Measurements from ENCODE around the gene SV2C.

SV2C gene

DNA sequence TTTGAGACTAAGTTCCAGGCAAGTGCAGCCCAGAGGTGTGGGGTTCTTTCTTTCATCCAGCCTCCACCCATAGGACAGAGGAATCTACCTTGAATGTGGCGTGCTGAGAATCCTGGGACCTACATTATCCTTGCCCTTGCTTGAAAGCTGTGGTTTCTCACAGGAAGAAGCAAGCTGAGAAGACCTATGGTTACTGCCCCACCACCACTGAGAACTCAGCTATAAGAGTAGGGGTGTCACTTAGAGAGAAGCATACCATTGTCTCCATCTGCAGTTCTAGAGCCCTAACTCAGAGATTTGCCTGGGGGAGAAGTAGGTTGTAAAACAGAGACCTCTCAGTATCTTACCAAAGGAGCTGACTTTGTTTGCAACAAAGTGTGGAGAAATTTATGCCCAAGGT is 72.4 kb downstream of the SV2C start:
- TF ChIP-seq, protein P1, sequence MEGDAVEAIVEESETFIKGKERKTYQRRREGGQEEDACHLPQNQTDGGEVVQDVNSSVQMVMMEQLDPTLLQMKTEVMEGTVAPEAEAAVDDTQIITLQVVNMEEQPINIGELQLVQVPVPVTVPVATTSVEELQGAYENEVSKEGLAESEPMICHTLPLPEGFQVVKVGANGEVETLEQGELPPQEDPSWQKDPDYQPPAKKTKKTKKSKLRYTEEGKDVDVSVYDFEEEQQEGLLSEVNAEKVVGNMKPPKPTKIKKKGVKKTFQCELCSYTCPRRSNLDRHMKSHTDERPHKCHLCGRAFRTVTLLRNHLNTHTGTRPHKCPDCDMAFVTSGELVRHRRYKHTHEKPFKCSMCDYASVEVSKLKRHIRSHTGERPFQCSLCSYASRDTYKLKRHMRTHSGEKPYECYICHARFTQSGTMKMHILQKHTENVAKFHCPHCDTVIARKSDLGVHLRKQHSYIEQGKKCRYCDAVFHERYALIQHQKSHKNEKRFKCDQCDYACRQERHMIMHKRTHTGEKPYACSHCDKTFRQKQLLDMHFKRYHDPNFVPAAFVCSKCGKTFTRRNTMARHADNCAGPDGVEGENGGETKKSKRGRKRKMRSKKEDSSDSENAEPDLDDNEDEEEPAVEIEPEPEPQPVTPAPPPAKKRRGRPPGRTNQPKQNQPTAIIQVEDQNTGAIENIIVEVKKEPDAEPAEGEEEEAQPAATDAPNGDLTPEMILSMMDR (IDR thresholded peaks at IDR 0.05; ENCODE audit: low read depth, low read length, missing control alignments) = no peak
- DNase-seq = no peak
- Histone ChIP-seq H3K27me3 (replicated peaks) (no peaks in the 10 kb centered on the region), H3K27ac (no peak overlapping the region), H3K36me3 (replicated peaks) (no peaks in the 10 kb centered on the region), H3K4me3 (ENCODE audit: low read depth, low read length) (no peak overlapping the region)
- in situ Hi-C loops (cut with HindIII; ENCODE audit: low pct_ligation_motif_present, low sequenced_read_pairs) = no loop called here

DNA sequence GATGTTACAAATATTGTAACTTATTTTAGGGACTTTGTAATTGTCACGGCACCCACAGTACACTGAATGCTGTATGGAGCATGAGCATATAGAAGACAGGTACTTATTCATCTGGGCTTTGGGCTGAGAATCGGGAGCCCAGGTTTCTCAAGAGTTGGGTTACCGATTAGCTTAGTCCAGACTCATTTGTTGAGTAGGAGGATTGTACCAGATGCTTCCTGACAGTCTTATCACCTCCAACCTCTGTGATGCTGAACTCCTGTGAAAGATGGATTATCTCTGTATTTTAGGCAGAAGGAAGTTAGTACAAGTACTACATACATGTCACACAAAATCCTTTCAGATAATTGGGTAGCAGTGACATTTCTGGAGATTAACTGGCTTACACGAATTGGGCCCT is 79.2 kb downstream of the SV2C start:
- TF ChIP-seq, protein P1 (IDR thresholded peaks at IDR 0.05; ENCODE audit: low read depth, low read length, missing control alignments) = no peak
- no peak for DNase-seq
- Histone ChIP-seq H3K27ac (no peak overlapping the region), H3K27me3 (replicated peaks) (no peaks in the 10 kb centered on the region), H3K4me3 (ENCODE audit: low read depth, low read length) (no peak overlapping the region), H3K36me3 (replicated peaks) (no peaks in the 10 kb centered on the region)
- in situ Hi-C loops (cut with HindIII; ENCODE audit: low pct_ligation_motif_present, low sequenced_read_pairs) = no loop called here

DNA sequence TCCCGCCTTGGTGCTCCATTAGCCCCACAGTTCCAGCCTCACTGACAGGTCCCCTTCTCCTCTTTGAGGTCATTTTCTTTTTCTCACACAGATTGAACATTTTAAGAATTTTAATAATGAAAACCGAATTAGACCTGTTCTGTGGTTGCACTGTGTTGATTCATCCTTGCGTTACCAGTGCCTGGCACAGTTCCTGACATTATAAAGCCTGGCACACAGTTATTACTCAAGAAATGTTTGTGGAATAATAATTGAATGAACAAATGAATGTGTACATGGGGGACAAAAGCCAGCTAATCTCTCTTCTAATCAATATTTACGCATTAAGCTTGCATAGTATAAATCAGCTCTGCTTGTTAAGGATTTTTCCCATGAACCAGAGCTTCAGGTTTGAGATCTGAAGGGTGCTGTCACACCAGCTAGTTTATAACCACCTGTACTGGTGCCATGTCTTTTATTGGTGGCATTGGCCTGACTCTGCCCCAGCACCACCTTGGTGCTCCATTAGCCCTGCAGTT is 80.0 kb downstream of the SV2C start:
- H3K36me3 ChIP-seq (replicated peaks) = no peaks in the 10 kb centered on the region
- TF ChIP-seq, protein P1 (IDR thresholded peaks at IDR 0.05; ENCODE audit: low read depth, low read length, missing control alignments) = no peak
- H3K27ac ChIP-seq = no peak overlapping the region
- in situ Hi-C loops (cut with HindIII; ENCODE audit: low pct_ligation_motif_present, low sequenced_read_pairs) = no loop called here
- no peaks in the 10 kb centered on the region for H3K27me3 ChIP-seq (replicated peaks)
- no peak for DNase-seq
- no peak overlapping the region for H3K4me3 ChIP-seq (ENCODE audit: low read depth, low read length)

DNA sequence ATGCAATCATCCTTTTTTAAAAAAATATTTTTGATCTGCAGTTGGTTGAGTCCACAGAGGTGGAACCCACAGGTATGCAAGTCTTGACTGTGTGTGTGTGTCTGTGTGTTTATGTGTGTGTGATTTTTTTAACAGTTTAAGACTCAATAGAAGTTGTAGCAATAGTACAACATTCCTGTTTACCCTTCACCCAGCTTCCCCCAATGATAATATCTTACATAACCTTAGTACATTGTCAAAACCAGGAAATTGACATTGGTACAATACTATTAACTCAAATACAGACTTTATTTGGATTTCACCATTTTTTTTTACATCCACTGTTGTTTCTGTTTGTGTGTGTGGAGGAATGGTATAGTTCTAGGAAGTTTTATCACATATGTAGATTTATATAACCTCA is 81.8 kb downstream of the SV2C start:
- no peak for DNase-seq
- no peaks in the 10 kb centered on the region for H3K27me3 ChIP-seq (replicated peaks)
- H3K36me3 ChIP-seq (replicated peaks) = no peaks in the 10 kb centered on the region
- TF ChIP-seq, protein P1 (IDR thresholded peaks at IDR 0.05; ENCODE audit: low read depth, low read length, missing control alignments) = no peak
- H3K4me3 ChIP-seq (ENCODE audit: low read depth, low read length) = no peak overlapping the region
- in situ Hi-C loops (cut with HindIII; ENCODE audit: low pct_ligation_motif_present, low sequenced_read_pairs) = no loop called here
- no peak overlapping the region for H3K27ac ChIP-seq

DNA sequence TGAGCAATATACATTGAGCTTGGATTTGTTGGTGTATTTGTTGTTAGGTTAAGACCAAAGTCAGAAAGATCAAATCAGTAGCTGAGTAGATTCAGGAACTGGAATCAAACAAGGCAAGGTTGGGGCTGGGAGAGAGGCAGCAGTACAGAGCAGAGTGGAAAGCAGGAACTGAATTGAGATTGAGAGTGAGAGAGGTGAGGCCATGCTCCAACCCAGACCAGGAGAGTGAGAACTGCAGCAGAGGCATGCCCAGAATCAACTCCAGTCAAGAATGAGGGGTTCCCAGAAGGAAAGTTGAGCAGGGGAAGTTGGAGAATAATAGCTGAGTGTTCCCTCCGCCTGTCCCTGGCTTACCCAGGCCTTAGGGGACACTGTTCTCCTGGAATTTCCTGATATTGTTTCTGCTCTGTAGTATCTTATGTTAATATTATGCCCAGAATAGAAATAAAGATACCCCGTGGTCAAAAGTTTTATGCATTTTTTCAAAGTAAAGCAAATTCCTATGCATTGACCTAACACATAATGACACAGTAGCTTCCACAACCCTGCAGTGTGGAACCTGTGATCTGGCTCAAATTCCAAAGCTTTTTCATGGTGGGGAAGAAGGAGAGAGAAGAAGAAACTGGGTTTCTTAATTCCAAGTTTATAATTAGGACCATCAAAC is 82.7 kb downstream of the SV2C start:
- no peak for DNase-seq
- no peak overlapping the region for H3K27ac ChIP-seq
- in situ Hi-C loops (cut with HindIII; ENCODE audit: low pct_ligation_motif_present, low sequenced_read_pairs) = no loop called here
- no peaks in the 10 kb centered on the region for H3K27me3 ChIP-seq (replicated peaks)
- H3K4me3 ChIP-seq (ENCODE audit: low read depth, low read length) = no peak overlapping the region
- TF ChIP-seq, protein P1 (IDR thresholded peaks at IDR 0.05; ENCODE audit: low read depth, low read length, missing control alignments) = no peak
- H3K36me3 ChIP-seq (replicated peaks) = no peaks in the 10 kb centered on the region

Data from brain microvascular endothelial cell (primary cell).